GM12878 (cell line): ENCODE measurements around the gene ANAPC16. TPM values are rescaled to one million over a fixed set of nuclear protein-coding genes. Genes with fewer than 3 reads are reported as not detected.

Experiments
- CREB1 ChIP-seq: IDR thresholded peaks from 2 replicates; pipeline ENCODE4 v1.6.1; 2012; ENCODE audit warnings: low read depth, mild to moderate bottlenecking, inconsistent platforms
- FOXK2 ChIP-seq: fragments of 450-650 bp; IDR thresholded peaks from 2 replicates; pipeline ENCODE4 v1.6.1; 2017; ENCODE audit warnings: mild to moderate bottlenecking, moderate library complexity
- GABPA ChIP-seq: IDR thresholded peaks from 2 replicates; pipeline ENCODE4 v1.6.1; 2014; ENCODE audit warnings: antibody characterized with exemption, low read depth, mild to moderate bottlenecking, inconsistent platforms
- MYB ChIP-seq: fragments of 150-350 bp; IDR thresholded peaks from 2 replicates; pipeline ENCODE4 v1.6.1; 2014; ENCODE audit warnings: mild to moderate bottlenecking, low read depth, low read length, borderline replicate concordance
- ZBED1 ChIP-seq: IDR thresholded peaks from 2 replicates; pipeline ENCODE4 v1.6.1; 2016; ENCODE audit warnings: borderline replicate concordance
- ZSCAN29 ChIP-seq: fragments of 450-650 bp; IDR thresholded peaks from 2 replicates; pipeline ENCODE4 v1.6.1; 2017; ENCODE audit warnings: mild to moderate bottlenecking, moderate library complexity
- polyA plus RNA-seq, 11 experiments: library from polyadenylated mRNA; depleted of rRNA in 4 of 11; unstranded in 6 of 11; stranded (reverse) in 5 of 11; fragments of >200 nt; fragmentation: Nextera tagmentation in 4 of 11; fragmentation: Illumina TruSeq in 1 of 11; extraction: Ambion mirVana in 4 of 11; extraction: Trizol in 1 of 11; gene quantifications; 1 replicate in 1 of 11; 2 replicates in 10 of 11; pipeline versions ENCODE4 v1.2.1 to v1.2.3, GENCODE V29; 2011 to 2016; ENCODE audit warnings: inconsistent platforms in 2 of 11, missing spikeins in 2 of 11, low read depth in 1 of 11
- total RNA-seq, 4 experiments: library from RNA; depleted of rRNA in 3 of 4; stranded (reverse); fragments of >200 nt in 3 of 4; fragmentation: Illumina TruSeq in 1 of 4; extraction: Trizol in 1 of 4; gene quantifications; 2 replicates each; pipeline versions ENCODE4 v1.2.1 to v1.2.3, GENCODE V29; 2013 to 2021
- TF ChIP-seq, protein P1 (sequence below): fragments of 450-650 bp; conservative IDR thresholded peaks from 2 replicates; pipeline ENCODE4 v1.6.1; 2017; ENCODE audit warnings: mild to moderate bottlenecking, moderate library complexity
- TF ChIP-seq, protein P2 (sequence below): IDR thresholded peaks from 2 replicates; pipeline ENCODE4 v1.6.1; 2011; ENCODE audit warnings: mild to moderate bottlenecking, low read depth, low read length, moderate library complexity; ENCODE audit not compliant: insufficient replicate concordance
- TF ChIP-seq, protein P3 (sequence below): IDR thresholded peaks from 2 replicates; pipeline ENCODE4 v1.6.1; 2012; ENCODE audit warnings: low read depth, low read length, improper control_type of control experiment

ANAPC16 gene
- total and polyA plus RNA-seq, 10 of the 15 experiments (the other 5 are each of a cell fraction or from before 2014, with no cell fraction given), result 66.9 to 208 (median 134) TPM

DNA sequence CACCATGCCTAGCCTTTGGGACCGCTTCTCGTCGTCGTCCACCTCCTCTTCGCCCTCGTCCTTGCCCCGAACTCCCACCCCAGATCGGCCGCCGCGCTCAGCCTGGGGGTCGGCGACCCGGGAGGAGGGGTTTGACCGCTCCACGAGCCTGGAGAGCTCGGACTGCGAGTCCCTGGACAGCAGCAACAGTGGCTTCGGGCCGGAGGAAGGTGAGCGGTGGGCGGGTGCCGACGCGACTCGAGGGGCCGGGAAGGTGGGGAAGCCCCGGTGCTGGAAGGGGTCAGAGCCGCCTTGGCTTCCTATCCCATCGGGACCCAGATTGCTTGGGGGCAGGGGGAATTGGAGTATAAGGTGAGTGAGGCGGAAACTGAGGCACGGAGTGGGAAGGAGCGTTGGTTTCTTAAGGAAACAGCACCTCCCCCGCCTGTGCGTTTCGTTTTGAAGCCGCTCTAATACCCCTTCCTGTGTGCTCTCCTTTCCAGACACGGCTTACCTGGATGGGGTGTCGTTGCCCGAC is 58.5 kb downstream of the ANAPC16 start (continued):
- TF ChIP-seq ZSCAN29 (peak; percentile 6; the same call in 1 of the 2 replicates), GABPA (no peak), CREB1 (0 out of 2 replicates have a peak, but pooled peaks have one; percentile 2), MYB (no peak), ZBED1 (no peak; the same call in 1 of the 2 replicates), FOXK2 (no peak)
- TF ChIP-seq, protein P1, sequence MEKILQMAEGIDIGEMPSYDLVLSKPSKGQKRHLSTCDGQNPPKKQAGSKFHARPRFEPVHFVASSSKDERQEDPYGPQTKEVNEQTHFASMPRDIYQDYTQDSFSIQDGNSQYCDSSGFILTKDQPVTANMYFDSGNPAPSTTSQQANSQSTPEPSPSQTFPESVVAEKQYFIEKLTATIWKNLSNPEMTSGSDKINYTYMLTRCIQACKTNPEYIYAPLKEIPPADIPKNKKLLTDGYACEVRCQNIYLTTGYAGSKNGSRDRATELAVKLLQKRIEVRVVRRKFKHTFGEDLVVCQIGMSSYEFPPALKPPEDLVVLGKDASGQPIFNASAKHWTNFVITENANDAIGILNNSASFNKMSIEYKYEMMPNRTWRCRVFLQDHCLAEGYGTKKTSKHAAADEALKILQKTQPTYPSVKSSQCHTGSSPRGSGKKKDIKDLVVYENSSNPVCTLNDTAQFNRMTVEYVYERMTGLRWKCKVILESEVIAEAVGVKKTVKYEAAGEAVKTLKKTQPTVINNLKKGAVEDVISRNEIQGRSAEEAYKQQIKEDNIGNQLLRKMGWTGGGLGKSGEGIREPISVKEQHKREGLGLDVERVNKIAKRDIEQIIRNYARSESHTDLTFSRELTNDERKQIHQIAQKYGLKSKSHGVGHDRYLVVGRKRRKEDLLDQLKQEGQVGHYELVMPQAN, result peak; percentile 79
- TF ChIP-seq, protein P2, sequence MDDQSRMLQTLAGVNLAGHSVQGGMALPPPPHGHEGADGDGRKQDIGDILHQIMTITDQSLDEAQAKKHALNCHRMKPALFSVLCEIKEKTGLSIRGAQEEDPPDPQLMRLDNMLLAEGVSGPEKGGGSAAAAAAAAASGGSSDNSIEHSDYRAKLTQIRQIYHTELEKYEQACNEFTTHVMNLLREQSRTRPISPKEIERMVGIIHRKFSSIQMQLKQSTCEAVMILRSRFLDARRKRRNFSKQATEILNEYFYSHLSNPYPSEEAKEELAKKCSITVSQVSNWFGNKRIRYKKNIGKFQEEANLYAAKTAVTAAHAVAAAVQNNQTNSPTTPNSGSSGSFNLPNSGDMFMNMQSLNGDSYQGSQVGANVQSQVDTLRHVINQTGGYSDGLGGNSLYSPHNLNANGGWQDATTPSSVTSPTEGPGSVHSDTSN, result no peak
- TF ChIP-seq, protein P3, sequence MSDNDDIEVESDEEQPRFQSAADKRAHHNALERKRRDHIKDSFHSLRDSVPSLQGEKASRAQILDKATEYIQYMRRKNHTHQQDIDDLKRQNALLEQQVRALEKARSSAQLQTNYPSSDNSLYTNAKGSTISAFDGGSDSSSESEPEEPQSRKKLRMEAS, result no peak
